OCI-LY7 (cell line): ENCODE measurements around the gene NCAM1. TPM values are rescaled to one million over a fixed set of nuclear protein-coding genes. Genes with fewer than 3 reads are reported as not detected.

ENCODE experiments used
- BruUV-seq: library from RNA; stranded (reverse); fragments of 400-500 nt; replicated peaks from 2 replicates; lab custom pipeline; 2021; lab: Mats Ljungman, UMichigan
- CTCF ChIA-PET: fragments of 300-600 bp; sonication (Branson Sonifier 250); formaldehyde crosslinking; loops from one replicate; lab custom pipeline; 2022; ENCODE audit warnings: antibody characterized with exemption; ENCODE audit not compliant: unreplicated experiment; lab: Charles Lee
- POLR2A ChIA-PET: fragments of 300-600 bp; sonication (Branson Sonifier 250); formaldehyde crosslinking; loops from one replicate; lab custom pipeline; 2022; ENCODE audit warnings: antibody characterized with exemption; lab: Charles Lee
- DNase-seq: peaks from one replicate; pipeline ENCODE4 v3.0.0-alpha.2; 2015; ENCODE audit warnings: low spot score
- H2AFZ ChIP-seq: fragments of 200-600 bp; sonication (generic), shearing (Covaris generic); 2 replicates; pipeline ENCODE4 v1.6.1; 2014; ENCODE audit warnings: mild to moderate bottlenecking, antibody characterized with exemption, low read length, moderate library complexity
- H3K27ac ChIP-seq: fragments of 200-600 bp; sonication (generic); 2 replicates; pipeline ENCODE4 v1.5.1; 2014; ENCODE audit warnings: mixed run types, low read depth, mild to moderate bottlenecking, moderate library complexity, low read length, inconsistent platforms; ENCODE audit not compliant: poor library complexity, severe bottlenecking
- H3K36me3 ChIP-seq: fragments of 200-600 bp; sonication (generic); 2 replicates; pipeline ENCODE4 v1.6.1; 2014; ENCODE audit warnings: mild to moderate bottlenecking, antibody characterized with exemption, low read length, moderate library complexity, mixed read lengths; ENCODE audit not compliant: insufficient read depth
- H3K4me1 ChIP-seq: fragments of 200-600 bp; sonication (generic); 2 replicates; pipeline ENCODE4 v1.5.1; 2014; ENCODE audit warnings: mild to moderate bottlenecking, low read length; ENCODE audit not compliant: insufficient read depth, poor library complexity, severe bottlenecking
- H3K4me2 ChIP-seq: fragments of 200-600 bp; sonication (generic); 2 replicates; pipeline ENCODE4 v1.6.1; 2014; ENCODE audit warnings: mild to moderate bottlenecking, low read length
- H3K4me3 ChIP-seq: fragments of 200-600 bp; sonication (generic); 2 replicates; pipeline ENCODE4 v1.5.1; 2014; ENCODE audit warnings: mild to moderate bottlenecking, low read depth, low read length; ENCODE audit not compliant: poor library complexity, severe bottlenecking
- H3K79me2 ChIP-seq: fragments of 200-600 bp; sonication (generic); 2 replicates; pipeline ENCODE4 v1.6.1; 2016; ENCODE audit warnings: low read depth, mild to moderate bottlenecking, low read length, moderate library complexity, mixed read lengths; ENCODE audit not compliant: insufficient read depth
- H3K9me2 ChIP-seq: fragments of 200-600 bp; sonication (generic); 2 replicates; pipeline ENCODE4 v1.6.1; 2016; ENCODE audit warnings: mild to moderate bottlenecking, low read length, mixed read lengths; ENCODE audit not compliant: insufficient read depth
- H3K9me3 ChIP-seq: fragments of 200-600 bp; sonication (generic); 2 replicates; pipeline ENCODE4 v1.6.1; 2014; ENCODE audit warnings: mild to moderate bottlenecking, mixed run types, low read length, mixed read lengths
- H4K20me1 ChIP-seq: fragments of 200-600 bp; sonication (generic); 2 replicates; pipeline ENCODE4 v1.6.1; 2014; ENCODE audit warnings: mild to moderate bottlenecking, antibody characterized with exemption, low read length, moderate library complexity, mixed read lengths; ENCODE audit not compliant: insufficient read depth
- EZH2phosphoT487 ChIP-seq: fragments of 200-600 bp; sonication (generic); IDR thresholded peaks from 2 replicates; pipeline ENCODE4 v1.6.1; 2018; ENCODE audit warnings: low read depth, borderline replicate concordance, mild to moderate bottlenecking, mixed run types, antibody characterized with exemption, low read length, moderate library complexity, mixed read lengths
- intact Hi-C: fragments of 100-400 bp; cut with micrococcal nuclease; formaldehyde crosslinking; loops from one replicate; pipeline ENCODE4 v1.10.0; 2022; ENCODE audit not compliant: unreplicated experiment
- total RNA-seq, 2 experiments: library from RNA; depleted of rRNA in 1 of 2; stranded (reverse); fragments of >200 nt in 1 of 2; shearing (Covaris generic) in 1 of 2; gene quantifications; 2 replicates each; pipeline ENCODE4 v1.2.3, GENCODE V29; 2014 to 2022
- TF ChIP-seq, protein P1 (sequence below): fragments of 200-600 bp; sonication (generic); conservative IDR thresholded peaks from 2 replicates; pipeline ENCODE4 v1.5.1; 2014; ENCODE audit warnings: mild to moderate bottlenecking, antibody characterized with exemption, low read length, moderate library complexity, mixed read lengths

The NCAM1 gene
- total RNA-seq, 2 experiments from 2014 or later = not detected

GRCh38 chr11:113118104-113118503 lies 156.9 kb downstream of the NCAM1 start:
- CTCF ChIA-PET = no interaction called here
- no peak for TF ChIP-seq EZH2phosphoT487
- TF ChIP-seq, protein P1, sequence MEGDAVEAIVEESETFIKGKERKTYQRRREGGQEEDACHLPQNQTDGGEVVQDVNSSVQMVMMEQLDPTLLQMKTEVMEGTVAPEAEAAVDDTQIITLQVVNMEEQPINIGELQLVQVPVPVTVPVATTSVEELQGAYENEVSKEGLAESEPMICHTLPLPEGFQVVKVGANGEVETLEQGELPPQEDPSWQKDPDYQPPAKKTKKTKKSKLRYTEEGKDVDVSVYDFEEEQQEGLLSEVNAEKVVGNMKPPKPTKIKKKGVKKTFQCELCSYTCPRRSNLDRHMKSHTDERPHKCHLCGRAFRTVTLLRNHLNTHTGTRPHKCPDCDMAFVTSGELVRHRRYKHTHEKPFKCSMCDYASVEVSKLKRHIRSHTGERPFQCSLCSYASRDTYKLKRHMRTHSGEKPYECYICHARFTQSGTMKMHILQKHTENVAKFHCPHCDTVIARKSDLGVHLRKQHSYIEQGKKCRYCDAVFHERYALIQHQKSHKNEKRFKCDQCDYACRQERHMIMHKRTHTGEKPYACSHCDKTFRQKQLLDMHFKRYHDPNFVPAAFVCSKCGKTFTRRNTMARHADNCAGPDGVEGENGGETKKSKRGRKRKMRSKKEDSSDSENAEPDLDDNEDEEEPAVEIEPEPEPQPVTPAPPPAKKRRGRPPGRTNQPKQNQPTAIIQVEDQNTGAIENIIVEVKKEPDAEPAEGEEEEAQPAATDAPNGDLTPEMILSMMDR = no peak
- Histone ChIP-seq H3K36me3 (no peaks in the 10 kb centered on the region), H2AFZ (no peak overlapping the region), H4K20me1 (no peaks in the 10 kb centered on the region), H3K4me1 (no peaks in the 10 kb centered on the region), H3K4me2 (no peak overlapping the region), H3K27ac (no peak overlapping the region), H3K9me3 (no peaks in the 10 kb centered on the region), H3K4me3 (no peak overlapping the region), H3K9me2 (no peaks in the 10 kb centered on the region), H3K79me2 (no peaks in the 10 kb centered on the region)
- no peak for DNase-seq
- intact Hi-C loops = no loop called here
- BruUV-seq = no TSS peak
- POLR2A ChIA-PET = interaction anchor here (0.9 kb wide), 1 partner anchor 9 kb away, joined by 3 read pairs; no protein-coding TSS in a partner anchor

DNA sequence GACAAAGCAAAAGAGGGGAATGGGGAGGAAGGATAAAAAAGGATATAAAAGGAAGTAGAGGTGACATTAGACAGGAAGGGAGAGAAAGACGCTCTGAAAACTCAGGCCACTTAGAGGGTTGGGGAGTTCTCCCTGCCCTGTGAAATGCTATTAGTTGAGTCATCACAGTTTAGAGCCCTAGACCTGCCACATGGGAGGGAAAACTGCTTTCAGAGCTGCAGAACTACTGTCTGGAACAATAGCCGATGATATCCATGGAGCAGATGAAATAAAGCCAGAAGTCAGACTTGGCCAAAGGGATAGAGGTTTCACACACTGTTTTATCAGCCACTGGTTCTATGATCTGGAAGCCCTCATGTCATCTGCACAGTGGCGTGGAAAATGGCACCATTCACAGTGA lies 157.9 kb downstream of the NCAM1 start:
- H3K79me2 ChIP-seq = no peaks in the 10 kb centered on the region
- no peaks in the 10 kb centered on the region for H3K9me3 ChIP-seq
- no peak overlapping the region for H3K4me3 ChIP-seq
- H4K20me1 ChIP-seq = no peaks in the 10 kb centered on the region
- no peak for DNase-seq
- no peak overlapping the region for H3K27ac ChIP-seq
- intact Hi-C loops = no loop called here
- ChIA-PET CTCF (no interaction called here), POLR2A (interaction anchor here (0.6 to 0.9 kb wide), 2 partner anchors 8 to 574 kb away, joined by 3 to 4 read pairs; no protein-coding TSS in a partner anchor)
- H2AFZ ChIP-seq = no peak overlapping the region
- TF ChIP-seq, protein P1 = no peak
- no peak for TF ChIP-seq EZH2phosphoT487
- no TSS peak for BruUV-seq
- no peaks in the 10 kb centered on the region for H3K4me1 ChIP-seq
- H3K36me3 ChIP-seq = no peaks in the 10 kb centered on the region
- no peaks in the 10 kb centered on the region for H3K9me2 ChIP-seq
- no peak overlapping the region for H3K4me2 ChIP-seq

GRCh38 chr11:113119966-113120736 lies 158.9 kb downstream of the NCAM1 start:
- H3K27ac ChIP-seq = no peak overlapping the region
- H3K4me2 ChIP-seq = no peak overlapping the region
- no peaks in the 10 kb centered on the region for H3K79me2 ChIP-seq
- TF ChIP-seq, protein P1 = no peak
- TF ChIP-seq EZH2phosphoT487 = no peak
- no peak overlapping the region for H3K4me3 ChIP-seq
- H3K4me1 ChIP-seq = no peaks in the 10 kb centered on the region
- H3K9me3 ChIP-seq = no peaks in the 10 kb centered on the region
- DNase-seq = no peak
- BruUV-seq = no TSS peak
- ChIA-PET POLR2A (interaction anchor here (0.7 kb wide), 1 partner anchor 11 kb away, joined by 3 read pairs; no protein-coding TSS in a partner anchor), CTCF (no interaction called here)
- intact Hi-C loops = no loop called here
- H2AFZ ChIP-seq = no peak overlapping the region
- H3K9me2 ChIP-seq = no peaks in the 10 kb centered on the region
- H3K36me3 ChIP-seq = no peaks in the 10 kb centered on the region
- H4K20me1 ChIP-seq = no peaks in the 10 kb centered on the region
